Caco-2 (cell line): ENCODE measurements around the gene SEMA3C. TPM values are rescaled to one million over a fixed set of nuclear protein-coding genes. Genes with fewer than 3 reads are reported as not detected.

Source experiments
- BruUV-seq: library from RNA; stranded (reverse); fragments of 400-500 nt; replicated peaks from 2 replicates; lab custom pipeline; 2021; lab: Mats Ljungman, UMichigan
- CTCF ChIA-PET: fragments of 300-600 bp; sonication (Branson Sonifier 250); formaldehyde crosslinking; loops from one replicate; lab custom pipeline; 2022; ENCODE audit warnings: antibody characterized with exemption; lab: Charles Lee
- POLR2A ChIA-PET: fragments of 300-600 bp; sonication (Branson Sonifier 250); formaldehyde crosslinking; loops from one replicate; lab custom pipeline; 2022; ENCODE audit warnings: antibody characterized with exemption; lab: Charles Lee
- DNase-seq, 2 experiments: peaks; one replicate each; pipeline versions ENCODE4 v3.0.0 to v3.0.0-alpha.2; 2020 to 2022
- H3K27me3 ChIP-seq: replicated peaks from 2 replicates; pipeline ENCODE4 v1.6.0; 2011; ENCODE audit warnings: low read length; ENCODE audit not compliant: control insufficient read depth, insufficient read depth
- H3K36me3 ChIP-seq: 2 replicates; pipeline ENCODE4 v1.5.1; 2011; ENCODE audit warnings: low read length; ENCODE audit not compliant: control insufficient read depth, insufficient read depth
- H3K4me1 ChIP-seq: fragments of 250-450 bp; sonication (Bioruptor Pico); 2 replicates; pipeline ENCODE4 v1.5.1; 2020; ENCODE audit warnings: mild to moderate bottlenecking
- H3K4me3 ChIP-seq: 2 replicates; pipeline ENCODE4 v1.5.1; 2011; ENCODE audit warnings: low read depth, mild to moderate bottlenecking, control low read depth, low read length
- H3K9me3 ChIP-seq: fragments of 250-450 bp; sonication (Bioruptor Pico); 2 replicates; pipeline ENCODE4 v1.5.1; 2020; ENCODE audit warnings: mild to moderate bottlenecking, moderate library complexity
- H3K27ac Mint-ChIP-seq: one replicate; pipeline ENCODE4 v1.8.0; 2022; ENCODE audit warnings: mixed read lengths; ENCODE audit not compliant: unreplicated experiment
- H3K27me3 Mint-ChIP-seq: one replicate; pipeline ENCODE4 v1.8.0; 2022; ENCODE audit warnings: mixed read lengths; ENCODE audit not compliant: insufficient read depth, unreplicated experiment
- H3K36me3 Mint-ChIP-seq: one replicate; pipeline ENCODE4 v1.8.0; 2022; ENCODE audit warnings: mild to moderate bottlenecking, mixed read lengths; ENCODE audit not compliant: insufficient read depth, unreplicated experiment
- H3K4me1 Mint-ChIP-seq: one replicate; pipeline ENCODE4 v1.8.0; 2022; ENCODE audit warnings: low read depth, mixed read lengths; ENCODE audit not compliant: unreplicated experiment
- H3K4me3 Mint-ChIP-seq: one replicate; pipeline ENCODE4 v1.8.0; 2022; ENCODE audit warnings: mild to moderate bottlenecking, moderate library complexity, mixed read lengths; ENCODE audit not compliant: unreplicated experiment
- H3K9me3 Mint-ChIP-seq: one replicate; pipeline ENCODE4 v1.8.0; 2022; ENCODE audit warnings: mixed read lengths; ENCODE audit not compliant: unreplicated experiment
- CTCF ChIP-seq, 2 experiments: fragments of 200-600 bp in 1 of 2; IDR thresholded peaks; 1 replicate in 1 of 2; 2 replicates in 1 of 2; pipeline versions ENCODE4 v1.5.1 to v1.8.0; 2011 to 2022; ENCODE audit warnings: antibody characterized with exemption in 1 of 2, control low read depth in 1 of 2, inconsistent platforms in 1 of 2, low read depth in 1 of 2, low read length in 1 of 2, mild to moderate bottlenecking in 1 of 2, moderate library complexity in 1 of 2; ENCODE audit not compliant: insufficient read depth in 1 of 2, severe bottlenecking in 1 of 2, unreplicated experiment in 1 of 2
- intact Hi-C: fragments of 100-400 bp; cut with micrococcal nuclease; formaldehyde crosslinking; loops from one replicate; pipeline ENCODE4 v1.10.0; 2022; ENCODE audit not compliant: unreplicated experiment
- total RNA-seq: library from RNA; stranded (reverse); gene quantifications from 2 replicates; pipeline ENCODE4 v1.2.3, GENCODE V29; 2022

SEMA3C gene
- total RNA-seq, 1 experiment from 2014 or later, result 25.8 TPM

GRCh38 chr7:80847895-80848294 is 71.0 kb downstream of the SEMA3C start:
- ChIA-PET POLR2A (no interaction called here), CTCF (no interaction called here)
- Histone ChIP-seq H3K36me3 (no peaks in the 10 kb centered on the region), H3K9me3 (no peaks in the 10 kb centered on the region), H3K4me3 (no peak overlapping the region), H3K4me1 (0 out of 2 replicates have a peak, but pooled peaks cover 4% of the 10 kb centered on the region), H3K27me3 (no peaks in the 10 kb centered on the region)
- no peak for DNase-seq
- Mint-ChIP-seq H3K36me3 (no peaks in the 10 kb centered on the region), H3K9me3 (peaks cover 3% of the 10 kb centered on the region), H3K27ac (no peak overlapping the region), H3K27me3 (no peaks in the 10 kb centered on the region), H3K4me3 (no peak overlapping the region), H3K4me1 (peaks cover 17% of the 10 kb centered on the region)
- TF ChIP-seq CTCF (IDR thresholded peaks at IDR 0.05; ENCODE audit: insufficient read depth in 1 of 2, low read depth in 1 of 2, low read length in 1 of 2, severe bottlenecking in 1 of 2, unreplicated experiment in 1 of 2), result no peak
- intact Hi-C loops, result no loop called here
- no TSS peak for BruUV-seq

GRCh38 chr7:80847027-80847426 is 71.8 kb downstream of the SEMA3C start:
- CTCF ChIA-PET, result no interaction called here

GRCh38 chr7:80844916-80845315 is 73.9 kb downstream of the SEMA3C start:
- Mint-ChIP-seq H3K4me1 (peaks cover 21% of the 10 kb centered on the region), H3K36me3 (no peaks in the 10 kb centered on the region), H3K27me3 (no peaks in the 10 kb centered on the region), H3K4me3 (no peak overlapping the region), H3K9me3 (no peaks in the 10 kb centered on the region), H3K27ac (no peak overlapping the region)
- DNase-seq, result no peak
- BruUV-seq, result no TSS peak
- no peak for TF ChIP-seq CTCF (IDR thresholded peaks at IDR 0.05; ENCODE audit: insufficient read depth in 1 of 2, low read depth in 1 of 2, low read length in 1 of 2, severe bottlenecking in 1 of 2, unreplicated experiment in 1 of 2)
- Histone ChIP-seq H3K36me3 (no peaks in the 10 kb centered on the region), H3K27me3 (no peaks in the 10 kb centered on the region), H3K4me1 (no peaks in the 10 kb centered on the region), H3K4me3 (no peak overlapping the region), H3K9me3 (no peaks in the 10 kb centered on the region)
- intact Hi-C loops, result no loop called here
- POLR2A ChIA-PET, result no interaction called here
- CTCF ChIA-PET, result no interaction called here

More at GRCh38 chr7:80847027-80847426, 71.8 kb downstream of the SEMA3C start:
- no peaks in the 10 kb centered on the region for H3K36me3 ChIP-seq
- BruUV-seq, result no TSS peak
- no peak overlapping the region for H3K4me3 Mint-ChIP-seq
- H3K9me3 Mint-ChIP-seq, result no peaks in the 10 kb centered on the region
- H3K27ac Mint-ChIP-seq, result no peak overlapping the region
- no peaks in the 10 kb centered on the region for H3K27me3 ChIP-seq
- 0 out of 2 replicates have a peak, but pooled peaks cover under 1% of the 10 kb centered on the region for H3K4me1 ChIP-seq
- POLR2A ChIA-PET, result no interaction called here
- H3K4me3 ChIP-seq, result no peak overlapping the region
- DNase-seq, result no peak
- H3K27me3 Mint-ChIP-seq, result no peaks in the 10 kb centered on the region
- H3K36me3 Mint-ChIP-seq, result no peaks in the 10 kb centered on the region
- peaks cover 17% of the 10 kb centered on the region for H3K4me1 Mint-ChIP-seq
- H3K9me3 ChIP-seq, result no peaks in the 10 kb centered on the region
- TF ChIP-seq CTCF (IDR thresholded peaks at IDR 0.05; ENCODE audit: insufficient read depth in 1 of 2, low read depth in 1 of 2, low read length in 1 of 2, severe bottlenecking in 1 of 2, unreplicated experiment in 1 of 2), result no peak
- intact Hi-C loops, result no loop called here
